Measurements from ENCODE around the gene ARHGDIA.

Gene ARHGDIA

DNA sequence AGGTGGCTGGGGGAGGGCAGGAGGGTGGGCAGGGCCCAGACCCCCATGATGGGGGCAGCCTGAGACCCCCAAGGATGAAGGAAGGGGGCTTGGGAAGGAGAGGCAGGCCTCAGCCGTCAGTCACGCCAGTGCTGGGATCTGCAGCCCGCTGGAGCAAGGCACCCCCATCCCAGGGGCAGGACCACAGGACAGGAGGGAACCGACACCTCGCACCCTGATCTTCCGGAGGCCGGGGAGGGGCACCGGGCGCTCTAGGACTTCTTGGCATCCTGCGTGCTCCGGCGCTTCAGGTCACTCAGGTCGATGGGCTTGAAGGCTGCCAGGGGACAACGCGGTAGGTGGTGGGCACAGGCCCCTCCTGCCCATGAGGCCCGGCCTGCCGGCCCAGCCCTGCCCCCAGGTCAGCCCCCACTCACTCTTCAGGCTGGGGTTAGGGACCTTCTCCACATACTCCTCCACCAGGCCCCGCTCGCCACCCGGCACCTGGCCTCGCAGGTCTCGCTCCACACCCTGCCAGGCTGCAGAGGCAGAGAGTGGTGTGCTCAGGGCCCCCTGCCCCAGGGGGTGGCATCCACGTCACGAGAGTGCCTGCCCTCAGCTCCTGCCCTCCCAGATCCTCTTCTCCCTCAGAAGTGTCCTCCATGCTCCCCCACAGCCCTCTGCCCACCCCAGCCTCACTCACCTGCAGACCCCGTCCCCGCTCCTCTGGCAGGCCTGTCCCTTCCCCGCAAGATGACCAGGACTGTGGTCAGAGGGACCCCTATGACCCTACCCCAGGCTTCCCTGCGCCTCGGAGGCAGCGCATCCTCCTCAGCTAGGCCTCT is 47.9 kb downstream of the ARHGDIA start:
- no peak for DNase-seq (ENCODE audit: low read depth)

DNA sequence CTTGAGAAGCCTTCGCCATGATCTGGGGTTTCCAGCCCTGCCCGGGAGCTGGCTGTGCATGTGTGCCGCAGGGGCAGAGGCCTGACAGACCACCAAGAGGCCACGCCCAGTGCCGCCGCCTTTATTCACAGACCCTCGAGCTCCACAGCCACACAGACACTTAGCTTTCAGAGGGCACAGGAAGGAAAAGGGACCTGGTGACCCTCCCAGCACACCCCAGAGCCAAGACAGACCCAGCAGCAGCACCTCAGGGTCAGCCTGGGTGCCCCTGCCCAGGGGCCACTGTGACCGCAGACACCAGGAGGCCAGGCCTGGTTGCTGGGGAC is 48.9 kb downstream of the ARHGDIA start:
- no peak for DNase-seq (ENCODE audit: low read depth)

DNA sequence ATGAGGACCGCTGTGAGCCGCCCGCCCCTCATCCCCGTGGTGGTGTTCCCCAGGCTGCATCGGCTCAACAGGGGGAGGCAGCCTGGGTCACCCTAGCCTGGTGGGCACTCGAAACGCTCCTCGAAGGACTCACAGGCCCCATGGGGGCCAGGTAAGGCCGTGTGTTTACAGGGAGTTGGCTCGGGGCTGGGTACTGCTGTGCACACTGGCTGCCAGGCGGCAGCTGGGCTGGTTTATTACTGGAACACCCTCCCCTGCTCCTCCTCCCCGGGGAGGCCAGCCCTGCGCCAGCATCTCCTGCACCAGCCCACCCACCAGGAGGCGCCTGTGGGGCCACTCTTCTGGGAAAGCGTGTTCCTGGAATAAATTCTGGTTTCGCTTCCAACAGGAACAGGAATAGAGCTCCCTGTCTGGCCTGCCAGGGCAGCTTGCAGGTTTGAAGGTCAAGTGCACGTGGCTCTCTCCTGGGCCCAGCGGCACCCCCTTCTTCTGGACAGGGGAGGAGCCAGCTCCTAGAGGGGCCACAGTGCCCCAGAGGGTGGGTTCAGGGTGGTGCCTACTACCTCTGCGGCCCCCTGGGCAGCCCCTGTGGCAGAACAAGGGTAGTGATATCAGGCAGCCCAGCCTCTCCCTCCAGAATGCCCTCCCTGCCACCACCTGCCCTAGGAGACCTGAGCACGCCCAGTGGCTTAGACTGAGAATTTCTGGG is 49.4 kb downstream of the ARHGDIA start:
- no peak for DNase-seq (ENCODE audit: low read depth)

DNA sequence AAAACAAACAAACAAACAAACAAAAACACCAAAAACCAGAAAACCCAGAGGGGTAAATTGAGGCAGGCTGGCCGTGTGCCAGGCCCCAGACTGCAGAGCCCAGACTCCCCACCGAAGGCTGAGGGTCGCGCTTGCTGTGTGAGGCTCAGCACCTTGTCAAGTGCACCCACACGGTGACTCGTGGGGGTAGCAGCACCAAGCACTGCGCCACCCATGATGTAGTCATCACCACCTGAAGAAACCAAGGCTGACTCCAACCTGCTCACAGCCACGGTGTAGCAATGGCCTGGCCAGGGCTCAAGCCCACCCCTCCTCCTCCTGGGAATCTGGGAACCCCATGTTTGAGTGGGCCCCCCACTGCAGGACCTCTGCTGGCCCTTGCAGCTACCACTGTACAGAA is 50.0 kb downstream of the ARHGDIA start:
- DNase-seq (ENCODE audit: low read depth): no peak

DNA sequence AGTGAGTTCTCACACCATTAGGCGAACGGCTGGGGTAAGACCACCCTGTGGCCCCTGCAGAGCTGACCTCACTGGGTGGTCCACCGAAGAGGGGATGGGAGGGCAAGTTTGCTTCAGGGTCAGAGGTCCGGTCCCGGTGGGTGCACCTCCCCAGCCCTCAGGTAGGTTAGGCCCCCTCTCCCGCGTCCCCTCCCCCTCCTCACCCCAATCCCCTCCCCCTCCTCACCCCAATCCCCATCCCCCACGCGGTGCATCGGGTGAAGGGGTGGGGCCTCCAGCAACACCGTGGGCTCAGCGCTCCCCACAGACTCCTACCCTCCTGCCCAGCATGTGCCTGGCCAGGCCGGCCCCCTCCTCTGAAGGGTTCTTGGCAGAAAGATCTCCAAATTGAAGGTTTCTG is 51.4 kb downstream of the ARHGDIA start:
- DNase-seq (ENCODE audit: low read depth): no peak

DNA sequence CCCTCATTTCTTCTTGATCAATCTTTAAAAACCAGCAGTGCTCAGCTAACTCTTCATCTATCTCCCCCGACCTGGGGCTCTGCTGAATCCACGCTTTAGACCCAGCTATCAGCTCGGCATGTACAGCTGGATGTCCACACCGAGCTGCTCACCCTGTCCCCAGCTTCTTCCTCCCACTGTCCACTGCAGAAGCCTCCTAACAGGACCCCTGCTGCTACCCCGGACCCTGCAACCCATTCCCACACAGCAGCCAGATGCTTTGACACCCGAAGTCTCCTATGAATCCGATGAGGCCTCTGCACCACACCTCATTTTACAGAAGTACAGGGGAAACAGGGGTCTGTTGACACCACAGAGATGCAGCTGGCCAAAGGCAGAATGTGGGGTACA is 53.4 kb downstream of the ARHGDIA start:
- no peak for DNase-seq (ENCODE audit: low read depth)

All from fibroblast of the conjunctiva (primary cell).